ENCODE data around the gene RAPGEFL1.

- TF ChIP-seq POLR2AphosphoS5 (IDR thresholded peaks at IDR 0.05) (no peak), POLR2A (IDR thresholded peaks at IDR 0.05) (no peak)
Measured at GRCh38 chr17:40243761-40244160, 66.5 kb downstream of the RAPGEFL1 start.
